Measurements from ENCODE around the gene SEMA7A.
"Not testable (repeated sequence)": the region's sequence is repeated elsewhere in the genome, so short reads cannot be mapped to it uniquely, and the experiment has no call there.

The SEMA7A gene

DNA sequence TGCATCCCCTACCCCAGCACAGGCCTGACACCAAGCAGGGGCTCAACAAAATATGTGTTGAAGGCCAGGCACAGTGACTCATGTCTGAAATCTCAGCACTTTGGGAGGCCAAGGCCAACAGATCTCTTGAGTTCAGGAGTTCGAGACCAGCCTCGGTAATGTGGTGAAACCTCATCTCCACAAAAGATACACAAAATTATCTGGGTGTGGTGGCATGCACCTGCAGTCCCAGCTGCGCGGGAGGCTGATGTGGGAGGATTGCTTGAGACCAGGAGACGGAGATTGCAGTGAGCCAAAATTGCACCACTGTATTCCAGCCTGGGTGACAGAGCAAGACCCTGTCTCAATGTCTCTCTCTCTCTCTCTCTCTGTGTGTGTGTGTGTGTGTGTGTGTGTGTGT is 35.6 kb downstream of the SEMA7A start:
- DNase-seq, result no peak

DNA sequence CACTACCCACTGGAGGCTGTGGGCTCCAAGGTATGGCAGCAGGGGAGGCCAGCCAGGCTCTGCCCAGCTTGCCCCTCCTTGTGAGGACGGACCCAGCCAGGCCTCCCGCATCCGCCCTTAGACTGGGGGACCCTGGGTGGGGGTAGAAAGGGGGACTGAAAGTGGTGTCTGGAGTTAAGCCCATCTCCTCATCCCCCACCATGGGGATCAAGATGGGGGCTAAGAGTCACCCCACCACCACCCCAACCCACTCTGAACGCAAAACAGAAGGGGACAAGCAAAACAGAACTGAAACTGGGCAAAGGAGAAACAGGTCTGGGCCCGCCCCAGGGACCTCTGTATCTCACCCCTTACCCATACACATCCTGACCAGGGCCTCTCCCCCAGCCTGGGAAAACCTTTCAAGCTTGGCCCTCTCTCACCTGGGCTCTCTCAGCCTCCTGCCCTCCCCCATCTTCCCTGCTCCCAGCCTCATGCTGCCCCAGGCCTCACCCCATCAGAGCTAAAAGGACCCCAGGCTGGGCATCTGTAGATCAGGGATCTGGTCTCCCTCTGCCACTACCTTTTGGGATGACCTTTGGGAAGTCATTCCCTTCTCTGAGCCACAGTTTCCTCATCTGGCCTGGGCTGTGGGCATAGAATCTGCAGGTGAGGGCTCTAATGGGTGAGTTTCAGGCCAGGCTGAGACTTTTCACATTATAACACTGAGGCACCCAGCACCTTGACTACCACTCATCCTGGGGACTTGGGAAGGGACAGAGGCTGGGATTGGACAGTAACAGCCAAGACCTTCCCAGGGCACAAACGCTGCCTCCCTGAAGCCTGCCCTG is 36.3 kb downstream of the SEMA7A start:
- DNase-seq, result no peak

DNA sequence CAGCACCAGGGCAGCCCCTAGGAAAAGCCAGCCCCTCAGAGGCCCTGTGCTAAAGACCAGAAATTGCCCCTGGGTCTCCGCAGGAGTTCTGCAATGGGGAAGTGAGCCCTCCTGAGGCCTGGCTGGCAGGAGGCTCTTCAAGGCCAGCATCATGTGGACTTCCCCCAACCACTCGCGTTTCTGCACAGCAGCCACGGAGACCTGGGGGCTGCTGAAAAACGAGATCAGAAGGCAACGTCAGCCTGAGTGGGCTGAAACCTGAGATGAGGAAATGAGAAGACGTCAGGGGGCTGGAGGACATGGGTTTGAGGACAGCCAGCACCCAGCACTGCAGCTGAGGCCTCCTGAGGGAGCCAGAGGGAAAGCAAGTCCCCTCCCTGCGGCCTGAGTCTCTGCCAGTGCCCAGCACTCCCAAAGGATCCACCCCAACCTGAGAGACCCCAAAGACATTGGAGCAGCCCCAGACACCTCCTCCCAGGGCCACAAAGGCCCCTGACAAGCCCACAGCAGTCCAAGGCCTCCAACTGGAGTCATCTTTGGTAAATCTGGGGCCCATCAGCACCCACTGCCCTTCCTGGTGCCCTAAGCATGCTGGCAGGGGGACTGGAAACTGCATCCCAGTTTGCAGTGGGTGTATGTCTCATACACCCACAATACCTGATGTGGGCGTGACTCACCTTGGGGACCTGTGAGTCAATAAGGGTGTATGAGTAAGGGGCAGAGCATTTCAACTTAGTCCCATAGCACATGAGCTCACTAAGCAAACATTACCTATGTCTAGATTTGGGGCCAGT is 37.1 kb downstream of the SEMA7A start:
- peak; percentile 30 for DNase-seq

DNA sequence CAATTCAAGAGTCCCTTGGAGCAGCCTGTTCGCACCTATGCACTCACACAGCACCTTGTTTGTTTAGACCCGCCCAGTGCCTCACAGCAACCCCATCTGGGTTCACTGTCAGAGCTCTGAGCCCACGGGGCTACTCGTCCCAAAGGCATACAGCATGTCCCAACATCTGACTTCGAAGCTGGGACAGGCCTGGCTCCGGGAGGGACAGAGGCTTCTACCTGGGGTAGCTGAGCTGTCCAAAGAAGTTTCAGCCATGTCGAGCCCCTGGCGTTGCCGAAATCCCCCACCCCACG is 37.7 kb downstream of the SEMA7A start:
- DNase-seq, result no peak

DNA sequence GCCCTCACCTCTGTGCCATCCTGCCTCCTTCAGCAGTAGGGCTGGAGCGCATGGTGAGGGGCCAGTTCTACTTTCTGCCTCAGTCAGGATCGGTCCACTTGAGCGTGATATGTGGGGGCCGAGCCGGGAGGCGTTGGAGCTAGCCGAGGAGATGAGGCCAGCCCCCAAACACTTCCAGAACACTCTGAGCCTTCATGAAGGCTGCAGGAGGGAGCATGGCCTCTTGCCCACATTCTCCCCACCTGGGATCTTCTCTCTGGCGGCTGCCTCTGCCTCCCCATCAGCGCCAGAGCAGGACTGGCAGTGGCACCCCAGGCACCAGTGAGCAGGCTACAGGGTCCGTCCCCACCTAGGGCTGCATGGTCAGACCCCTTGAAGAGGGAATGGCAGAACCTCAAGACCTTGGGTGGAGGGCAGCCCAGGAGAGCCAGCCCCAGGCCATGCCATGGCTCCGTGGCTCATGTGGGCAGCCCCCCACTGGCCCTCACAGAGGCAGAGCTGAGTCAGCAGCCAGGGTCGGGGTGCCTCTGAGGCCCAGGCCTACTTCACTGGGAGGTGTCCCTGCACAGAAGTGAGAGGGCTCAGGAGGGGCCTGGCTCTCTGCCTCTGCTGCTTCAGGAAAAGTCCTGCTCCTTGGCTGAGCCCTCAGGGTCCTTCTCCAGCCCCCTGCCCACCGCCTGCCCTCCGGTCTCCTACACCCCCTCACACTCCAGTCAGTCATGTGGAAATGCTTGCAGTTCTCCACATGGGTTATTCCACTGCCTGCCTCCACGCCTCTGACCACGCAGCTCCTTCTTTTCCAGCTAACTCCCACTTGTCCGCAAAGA is 38.2 kb downstream of the SEMA7A start:
- DNase-seq, result no peak

DNA sequence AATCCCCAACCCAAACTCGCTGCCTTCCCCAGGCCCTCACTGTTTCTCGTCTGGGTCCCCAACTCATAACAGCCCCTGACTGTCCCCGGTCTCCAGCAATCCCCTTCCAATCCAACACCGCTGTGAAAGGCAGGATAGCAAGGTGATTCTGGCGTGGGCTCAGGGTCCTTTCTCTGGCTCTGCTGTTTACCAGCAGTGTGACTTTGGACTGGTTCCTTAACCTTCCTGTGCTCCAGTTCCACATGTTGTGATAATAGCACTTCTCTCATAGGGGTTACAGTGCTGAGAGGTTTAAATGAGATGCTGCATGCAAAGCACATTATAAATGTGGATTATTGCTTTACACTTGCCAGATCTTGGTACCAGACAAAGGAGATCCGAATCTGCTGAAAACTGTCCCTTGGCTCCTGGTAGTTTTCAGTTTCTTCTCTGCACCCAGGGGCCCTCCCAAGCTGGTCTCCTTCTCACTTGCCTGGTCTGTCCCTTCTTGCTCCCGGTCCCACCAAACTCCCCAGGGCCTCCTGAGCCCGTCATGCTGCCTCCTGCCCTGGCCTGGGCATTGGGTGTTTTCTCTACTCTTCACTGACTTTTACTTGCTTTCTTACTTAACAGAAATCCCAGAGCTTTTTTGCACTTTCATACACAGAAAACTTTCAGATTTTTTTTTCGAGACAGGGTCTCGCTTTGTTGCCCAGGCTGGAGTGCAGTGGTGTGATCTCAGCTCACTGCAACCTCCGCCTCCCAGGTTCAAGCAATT is 39.5 kb downstream of the SEMA7A start:
- no peak for DNase-seq

DNA sequence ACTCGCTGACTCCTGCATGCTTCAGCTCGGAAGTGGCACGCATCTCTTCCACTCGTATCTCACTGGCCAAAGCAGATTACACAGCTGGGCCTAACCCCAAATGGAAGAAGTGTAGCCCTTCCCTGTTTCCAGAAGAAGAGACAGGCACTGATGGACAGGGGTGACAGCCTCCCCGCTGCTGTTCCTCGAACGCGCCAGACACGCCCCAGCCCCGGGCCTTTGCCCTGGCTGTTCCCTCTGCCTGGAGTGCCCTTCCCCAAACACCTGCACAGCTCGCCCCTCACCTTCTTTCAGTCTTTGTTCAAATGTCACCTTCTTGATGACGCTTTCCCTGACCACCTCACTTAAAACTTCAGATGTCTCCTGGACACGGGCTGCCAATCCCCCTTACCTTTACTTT is 40.3 kb downstream of the SEMA7A start:
- no peak for DNase-seq

DNA sequence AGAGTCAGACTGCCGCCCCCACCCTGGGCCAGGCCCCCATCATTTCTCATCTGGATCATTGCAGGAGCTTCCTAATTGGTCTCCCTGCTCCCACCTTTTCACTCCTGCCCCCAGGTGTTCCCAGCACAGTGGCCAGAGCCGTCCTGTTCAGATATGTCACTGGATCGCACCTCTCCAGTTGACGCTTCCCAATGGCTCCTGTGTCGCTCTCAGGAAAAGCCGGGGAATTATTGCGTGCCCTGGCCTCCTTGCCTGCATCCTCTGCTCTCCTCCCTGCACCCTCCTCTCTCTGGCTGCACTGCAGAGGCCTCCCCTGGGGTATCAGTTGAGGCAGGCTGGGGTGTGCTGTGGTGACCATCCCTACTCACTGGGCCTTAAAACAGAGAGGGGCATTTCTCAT is 40.9 kb downstream of the SEMA7A start:
- DNase-seq, result no peak

DNA sequence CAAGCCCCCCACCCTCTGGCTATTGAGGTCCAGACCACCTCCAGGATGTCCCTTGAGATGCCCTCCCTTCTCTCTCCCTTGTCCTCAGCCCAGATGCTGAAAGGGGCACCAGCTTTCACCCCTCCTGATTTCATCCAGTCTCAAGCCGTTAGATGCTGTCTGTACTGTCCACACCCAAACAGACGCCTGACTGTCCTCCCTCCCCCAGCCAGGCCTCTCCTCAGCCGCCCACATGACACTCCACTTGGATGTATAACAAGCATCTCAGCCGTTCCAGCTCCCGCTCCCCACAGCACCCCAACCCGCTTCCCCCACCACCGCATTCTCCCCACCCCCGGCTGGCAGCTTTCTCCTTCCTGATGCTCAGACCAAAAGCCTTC is 41.3 kb downstream of the SEMA7A start:
- no peak for DNase-seq

DNA sequence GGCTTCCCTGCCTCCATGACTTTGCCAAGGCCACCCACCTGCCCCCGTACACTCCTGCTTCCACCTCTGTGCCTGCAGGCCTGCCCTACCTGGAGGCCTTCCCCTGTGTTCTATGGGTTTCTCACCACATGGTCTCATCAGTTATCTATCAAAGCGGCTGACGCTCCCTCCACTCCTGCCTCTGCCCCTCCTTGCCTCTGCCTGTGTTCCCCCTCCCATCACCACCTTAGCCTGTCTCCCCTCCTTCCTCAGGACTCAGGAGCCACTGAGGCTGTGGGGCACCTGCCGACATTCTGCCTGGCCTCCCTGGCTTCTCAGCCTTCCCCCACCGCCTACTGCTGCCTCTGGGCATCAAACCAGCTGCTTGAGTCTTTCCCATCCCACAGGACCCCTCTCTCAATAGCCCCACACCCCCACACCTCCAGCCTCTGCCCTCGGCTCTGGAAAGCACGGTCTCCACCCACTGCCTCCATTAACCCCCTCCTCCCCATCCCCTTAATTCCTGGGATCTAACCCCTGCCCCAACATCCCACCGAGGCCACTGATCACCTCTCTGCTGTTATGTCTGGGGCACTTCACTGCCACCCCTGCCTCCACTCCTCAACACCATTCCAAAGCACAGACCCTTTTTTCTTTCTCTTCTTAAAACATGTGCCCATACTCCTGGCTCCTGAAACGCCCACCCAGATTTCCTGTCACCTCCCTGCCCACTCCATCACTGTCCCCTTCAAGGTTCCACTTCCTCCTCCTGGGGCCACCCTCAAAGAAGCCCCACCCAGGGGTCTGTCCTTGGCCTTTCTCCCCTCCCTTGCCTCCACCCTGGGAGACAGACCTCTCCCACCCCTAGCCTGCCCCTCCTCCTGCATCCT is 41.9 kb downstream of the SEMA7A start:
- DNase-seq, result no peak

DNA sequence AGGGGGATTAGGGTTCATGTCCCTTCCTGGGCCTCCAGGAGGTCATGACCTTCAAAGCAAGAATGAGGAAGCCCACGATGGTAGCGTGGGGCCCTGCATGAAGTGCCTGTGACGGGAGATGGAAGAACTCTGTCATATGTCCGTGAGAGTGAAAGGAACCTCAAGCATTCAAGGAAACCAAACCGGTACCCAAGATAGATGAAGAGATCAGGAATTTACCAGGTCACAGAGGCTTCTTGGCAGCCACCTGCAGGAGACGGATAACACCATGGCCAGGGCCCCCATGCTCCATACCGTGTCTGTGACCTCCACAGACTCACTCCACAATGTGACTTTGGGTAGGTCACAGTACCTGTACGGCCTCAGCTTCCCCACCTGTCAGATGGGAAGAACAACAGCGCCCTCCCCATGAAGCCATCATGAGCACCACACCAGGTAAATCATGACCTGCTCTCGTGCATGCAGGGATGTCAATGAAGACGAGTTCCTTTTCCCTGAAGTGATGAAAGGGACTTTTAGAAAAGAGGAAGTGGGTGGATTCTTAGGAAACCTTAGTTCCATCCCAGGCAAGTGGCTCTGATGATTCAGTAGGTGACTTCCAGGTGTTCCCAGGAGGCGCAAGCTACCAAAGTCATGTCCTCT is 43.0 kb downstream of the SEMA7A start:
- no peak for DNase-seq

DNA sequence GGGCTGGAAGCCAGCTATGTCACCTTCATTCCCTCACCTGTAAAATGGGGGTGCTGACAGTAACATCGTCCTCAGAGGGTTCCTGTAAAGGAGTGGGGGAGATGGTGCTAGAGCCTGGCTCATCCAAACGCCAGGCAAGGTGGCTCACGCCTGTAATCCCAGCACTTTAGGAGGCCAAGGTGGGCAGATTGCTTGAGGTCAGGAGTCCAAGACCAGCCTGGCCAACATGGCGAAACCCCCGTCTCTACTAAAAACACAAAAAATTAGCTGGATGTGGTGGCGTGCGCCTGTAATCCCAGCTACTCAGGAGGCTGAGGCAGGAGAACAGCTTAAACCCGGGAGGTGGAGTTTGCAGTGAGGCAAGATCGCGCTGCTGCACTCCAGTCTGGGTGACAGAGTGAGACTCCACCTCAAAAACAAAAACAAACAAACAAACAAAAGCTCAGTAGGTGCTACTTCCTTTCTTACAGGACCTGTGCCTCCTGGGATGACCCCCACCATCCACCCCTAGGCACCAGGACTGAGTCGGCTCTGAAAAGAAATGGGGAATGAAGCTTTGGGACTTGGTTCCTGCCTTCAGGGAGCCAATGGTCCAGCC is 43.6 kb downstream of the SEMA7A start:
- DNase-seq, result not testable (repeated sequence)

DNA sequence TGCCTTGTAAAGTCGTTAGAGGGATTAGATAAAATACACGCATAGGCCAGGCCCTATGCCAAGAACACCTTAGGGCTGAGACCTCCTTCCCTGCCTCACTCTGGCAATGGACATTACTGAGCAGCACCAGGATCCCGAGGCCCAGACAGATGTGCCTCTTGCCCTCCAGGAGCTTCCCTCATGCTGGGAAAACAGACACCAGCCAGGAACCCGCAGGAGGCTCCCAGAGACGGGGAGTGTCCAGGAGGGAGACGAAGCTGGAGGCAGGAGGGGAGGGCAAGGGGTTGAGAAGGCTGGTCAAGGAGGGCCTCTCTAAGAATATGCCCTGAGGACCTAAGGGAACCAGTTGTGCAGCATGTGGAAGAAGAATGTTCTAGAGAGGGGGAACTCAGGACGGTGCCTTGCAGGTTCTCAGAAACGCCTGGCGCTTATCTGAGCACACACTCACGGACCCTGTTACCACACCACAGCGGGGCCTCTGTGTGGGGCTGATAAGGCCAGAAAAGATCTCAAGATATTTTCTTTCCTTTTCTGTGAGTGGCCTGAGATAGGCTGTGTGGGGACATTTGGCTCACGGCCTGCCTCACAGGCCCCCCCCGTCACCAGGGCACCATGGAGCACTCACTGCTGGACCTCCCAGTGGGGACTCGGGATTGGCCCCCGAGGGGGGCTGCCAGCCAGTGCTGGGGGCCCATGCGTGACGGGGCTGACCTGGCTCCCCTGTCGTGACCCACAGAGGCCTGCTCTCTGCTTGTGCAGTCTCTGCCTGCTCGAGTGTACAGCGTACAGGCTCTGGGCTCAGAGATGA is 44.3 kb downstream of the SEMA7A start:
- DNase-seq, result no peak

DNA sequence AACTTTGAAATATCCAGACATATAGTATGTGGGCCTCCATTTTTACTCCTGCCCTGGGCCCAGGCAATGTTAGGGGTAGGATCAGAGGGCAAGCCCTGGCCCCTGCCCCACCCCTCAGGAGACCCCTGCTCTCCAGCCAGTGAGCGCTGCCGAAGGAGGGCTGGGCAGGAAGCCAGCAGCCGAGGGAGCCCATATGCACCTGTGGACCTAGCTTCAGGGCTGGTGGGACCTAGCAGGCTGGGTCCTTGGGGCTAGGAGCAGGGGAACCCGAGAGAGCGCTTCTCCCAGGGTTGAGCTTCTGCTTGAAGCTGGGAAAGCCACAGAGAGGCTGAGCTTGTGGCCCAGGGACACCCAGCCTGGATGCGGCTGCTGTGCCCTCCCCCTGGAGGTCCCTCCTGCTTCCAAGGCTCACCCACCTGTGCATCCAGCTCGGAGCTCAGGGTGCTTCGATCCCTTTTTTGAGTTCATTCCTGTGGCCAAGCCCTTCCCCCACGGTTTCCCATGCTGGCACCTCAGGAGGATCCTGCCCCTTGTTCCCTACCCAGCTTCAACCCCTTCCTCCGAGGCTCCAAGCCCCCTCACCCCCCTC is 45.3 kb downstream of the SEMA7A start:
- no peak for DNase-seq

DNA sequence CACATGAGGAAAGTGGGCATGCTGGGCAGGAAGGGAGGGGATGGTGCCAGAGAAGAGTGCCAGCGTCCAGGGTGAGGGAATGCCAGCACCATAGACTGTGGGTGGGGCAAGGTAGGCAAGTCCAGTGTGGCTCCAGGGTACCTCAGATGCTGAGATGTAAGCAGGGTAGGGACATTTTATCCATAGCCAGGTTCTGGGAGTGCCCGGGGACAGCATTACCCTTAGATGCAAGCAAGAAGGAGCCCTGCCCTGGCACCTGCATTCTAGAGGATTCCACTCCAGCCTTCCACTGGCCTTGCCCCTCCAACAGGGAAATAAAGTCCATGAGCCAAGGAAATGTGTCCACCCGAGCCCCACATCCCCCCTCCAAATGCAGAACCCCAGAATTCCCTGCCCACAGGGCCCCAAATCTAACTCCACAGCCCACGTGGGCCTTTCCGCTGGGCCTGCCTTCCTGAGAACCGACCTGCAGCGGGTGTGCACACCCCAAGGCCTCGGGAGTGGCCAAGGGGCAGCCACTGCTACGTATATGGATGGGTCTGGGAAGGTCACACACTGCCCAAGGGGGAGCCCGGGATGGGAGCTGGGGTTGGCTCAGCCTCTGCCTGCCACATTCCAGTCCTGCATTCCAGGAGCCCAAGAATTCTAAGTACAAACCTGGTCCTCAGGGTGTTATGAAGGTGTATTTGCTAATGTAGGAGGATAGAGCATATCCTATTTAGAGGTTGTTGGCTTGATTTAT is 46.0 kb downstream of the SEMA7A start:
- DNase-seq, result no peak

DNA sequence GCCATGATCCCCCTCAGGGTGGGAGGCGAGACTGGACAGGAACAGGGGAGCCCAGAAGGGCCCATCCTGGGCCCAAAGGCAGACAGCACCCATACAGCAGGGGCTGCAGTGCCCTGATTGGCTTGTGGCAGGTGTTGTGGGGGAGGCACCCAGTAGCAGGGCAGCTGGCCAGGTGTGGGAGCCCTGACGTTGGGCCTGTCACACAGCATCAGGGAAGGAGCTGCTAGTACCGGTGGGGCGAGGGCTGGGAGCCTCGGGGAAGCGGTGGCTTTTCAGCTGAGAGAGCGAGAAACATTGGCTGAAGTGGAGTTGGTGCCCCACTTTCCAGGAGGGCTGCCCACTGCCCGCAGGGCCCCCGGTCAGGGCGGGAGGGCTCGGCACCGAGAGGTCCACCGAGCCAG is 46.6 kb downstream of the SEMA7A start:
- DNase-seq, result no peak

DNA sequence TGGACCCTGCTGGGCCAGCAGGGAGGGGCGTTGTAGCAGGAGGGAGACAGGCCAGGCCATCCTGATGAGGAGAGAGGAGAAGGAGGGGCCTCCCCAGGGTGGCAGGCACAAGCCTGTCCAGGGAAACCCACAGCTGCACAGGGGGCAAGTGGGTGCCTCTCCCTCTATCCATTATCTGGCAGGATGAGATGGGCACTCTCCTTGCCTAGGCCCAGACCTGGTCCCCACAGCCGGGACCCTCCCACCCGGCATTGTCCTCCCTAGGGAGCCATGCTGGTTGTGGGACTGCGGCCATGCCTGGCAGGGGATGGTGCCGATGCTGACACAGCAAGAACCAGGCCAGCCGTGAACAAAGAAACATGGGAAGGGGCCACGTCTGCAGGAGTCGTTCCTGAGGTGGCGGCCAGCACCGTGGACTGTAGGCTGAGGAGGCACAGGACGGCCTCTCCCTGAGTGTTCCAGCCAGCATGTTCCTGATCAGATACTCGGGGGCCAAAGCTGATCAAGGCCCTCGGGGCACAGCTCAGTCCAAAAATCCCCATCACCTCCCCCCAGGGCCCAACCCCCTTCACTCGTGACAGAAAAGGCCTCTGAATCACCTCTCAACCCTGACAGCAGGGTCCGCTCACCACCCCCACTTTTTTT is 47.1 kb downstream of the SEMA7A start:
- DNase-seq, result no peak

DNA sequence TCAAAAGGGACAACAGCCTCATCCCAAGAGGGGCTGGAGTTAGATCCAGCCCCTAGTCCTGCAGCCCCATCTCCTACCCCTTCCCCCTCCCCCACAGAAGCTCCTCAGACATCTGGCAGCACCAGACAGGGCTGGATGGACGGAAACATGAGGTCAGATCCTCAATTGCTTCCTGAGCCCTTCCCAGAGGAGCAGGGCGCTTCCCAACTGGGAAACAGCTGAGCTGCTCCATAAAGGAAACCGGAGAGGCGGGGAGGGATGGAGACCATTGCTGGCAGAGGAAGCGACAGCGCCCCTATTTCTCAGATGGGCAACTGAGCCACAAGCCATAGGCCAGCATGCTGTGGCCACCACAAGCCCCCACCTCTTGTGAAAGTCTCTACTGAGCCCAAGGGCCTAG is 48.0 kb downstream of the SEMA7A start:
- DNase-seq, result no peak

Data from CD4-positive, alpha-beta T cell treated with Interleukin-17A for 1 hour (primary cell).